HG02938 (cell line): ENCODE data around the gene SELENOM.
A peak's percentile ranks its signal among the peaks of the same experiment; 100 is the strongest.
"Not testable (repeated sequence)": the region's sequence is repeated elsewhere in the genome, so short reads cannot be mapped to it uniquely, and the experiment has no call there.

Experiments used
- ATAC-seq: cut with Tn5 transposase; IDR thresholded peaks from one replicate; pipeline ENCODE4 v1.9.1; 2021; ENCODE audit warnings: mild to moderate bottlenecking, moderate library complexity; ENCODE audit not compliant: unreplicated experiment

SELENOM gene

GRCh38 chr22:31080848-31081649, 26.3 kb downstream of the SELENOM start, which contains the start of gene SMTN:
Gene SMTN, plus strand, starts transcription at chr22:31081318. Its CDS starts 1,941 bp downstream, at chr22:31083259.
- ATAC-seq, result peak; percentile 49

GRCh38 chr22:31080164-31080847, 27.1 kb downstream of the SELENOM start:
- ATAC-seq, result no peak

GRCh38 chr22:31079095-31079642, 28.2 kb downstream of the SELENOM start:
- no peak for ATAC-seq

- ATAC-seq, result not testable (repeated sequence)
Measured at GRCh38 chr22:31078389-31078788, 29.0 kb downstream of the SELENOM start.

- no peak for ATAC-seq
Measured at GRCh38 chr22:31077681-31078080, 29.7 kb downstream of the SELENOM start.

GRCh38 chr22:31075961-31076360, 31.4 kb downstream of the SELENOM start:
- ATAC-seq, result no peak

GRCh38 chr22:31073545-31074145, 33.7 kb downstream of the SELENOM start:
- not testable (repeated sequence) for ATAC-seq

GRCh38 chr22:31073125-31073524, 34.2 kb downstream of the SELENOM start:
- ATAC-seq, result not testable (repeated sequence)

GRCh38 chr22:31069691-31070314, 37.6 kb downstream of the SELENOM start:
- ATAC-seq, result not testable (repeated sequence)

GRCh38 chr22:31068970-31069369, 38.4 kb downstream of the SELENOM start:
- ATAC-seq, result no peak

- ATAC-seq, result no peak
Measured at GRCh38 chr22:31064369-31064768, 43.0 kb downstream of the SELENOM start.

- no peak for ATAC-seq
Measured at GRCh38 chr22:31062566-31063230, 44.7 kb downstream of the SELENOM start.

GRCh38 chr22:31059663-31060062, 47.7 kb downstream of the SELENOM start:
- ATAC-seq, result not testable (repeated sequence)

GRCh38 chr22:31056986-31057599, 50.3 kb downstream of the SELENOM start:
- ATAC-seq, result no peak

GRCh38 chr22:31055635-31056159, 51.7 kb downstream of the SELENOM start:
- ATAC-seq, result no peak

- ATAC-seq, result no peak
Measured at GRCh38 chr22:31055117-31055634, 52.2 kb downstream of the SELENOM start.
